CD14-positive monocyte (primary cell): ENCODE results near the gene CDK5. TPM values are rescaled to one million over a fixed set of nuclear protein-coding genes. Genes with fewer than 3 reads are reported as not detected.

Experiments
- DNase-seq, 3 donors: peaks; one replicate each; pipeline ENCODE4 v3.0.0-alpha.2; 2011 to 2022
- H2AFZ ChIP-seq: 2 replicates; pipeline ENCODE4 v1.6.0; 2012; ENCODE audit warnings: mild to moderate bottlenecking, low read depth, low read length, inconsistent platforms; ENCODE audit not compliant: insufficient read depth, poor library complexity, severe bottlenecking
- H3K27ac ChIP-seq, 2 donors: 1 replicate in 1 of 2; 2 replicates in 1 of 2; pipeline ENCODE4 v1.5.1; 2012 to 2013; ENCODE audit warnings: low read length in 2 of 2, control low read depth in 1 of 2, inconsistent platforms in 1 of 2, low read depth in 1 of 2, mild to moderate bottlenecking in 1 of 2
- H3K27me3 ChIP-seq, 2 donors: one replicate each; pipeline versions ENCODE4 v1.6.0 to v1.6.1; 2011 to 2013; ENCODE audit warnings: low read length in 2 of 2; ENCODE audit not compliant: control insufficient read depth in 2 of 2, insufficient read depth in 2 of 2
- H3K36me3 ChIP-seq, 2 donors: replicated peaks in 1 of 2; 1 replicate in 1 of 2; 2 replicates in 1 of 2; pipeline versions ENCODE4 v1.5.1 to v1.6.1; 2012 to 2013; ENCODE audit warnings: low read length in 2 of 2, control low read depth in 1 of 2, inconsistent platforms in 1 of 2, mild to moderate bottlenecking in 1 of 2; ENCODE audit not compliant: insufficient read depth in 2 of 2, control insufficient read depth in 1 of 2
- H3K4me1 ChIP-seq, 2 donors: 1 replicate in 1 of 2; 2 replicates in 1 of 2; pipeline versions ENCODE4 v1.5.1 to v1.6.1; 2012 to 2013; ENCODE audit warnings: low read length in 2 of 2, control low read depth in 1 of 2, inconsistent platforms in 1 of 2, mild to moderate bottlenecking in 1 of 2, moderate library complexity in 1 of 2; ENCODE audit not compliant: insufficient read depth in 2 of 2, control insufficient read depth in 1 of 2
- H3K4me2 ChIP-seq: replicated peaks from 2 replicates; pipeline ENCODE3; 2012; ENCODE audit warnings: low read length, moderate library complexity, mild to moderate bottlenecking; ENCODE audit not compliant: poor library complexity, severe bottlenecking; ENCODE audit errors: extremely low read depth
- H3K4me3 ChIP-seq, 3 experiments: fragments of 200-600 bp in 1 of 3; sonication (generic) in 1 of 3; replicated peaks in 1 of 3; 1 replicate in 2 of 3; 2 replicates in 1 of 3; pipeline ENCODE4 v1.5.1; 2011 to 2013; ENCODE audit warnings: low read length in 3 of 3, mild to moderate bottlenecking in 3 of 3, control low read depth in 2 of 3, low read depth in 2 of 3, inconsistent platforms in 1 of 3, moderate library complexity in 1 of 3
- H3K79me2 ChIP-seq: 2 replicates; pipeline ENCODE4 v1.6.0; 2012; ENCODE audit warnings: mild to moderate bottlenecking, control low read depth, inconsistent platforms, low read length, moderate library complexity; ENCODE audit not compliant: insufficient read depth
- H3K9ac ChIP-seq: 2 replicates; pipeline ENCODE4 v1.6.0; 2017; ENCODE audit warnings: low read length, mild to moderate bottlenecking; ENCODE audit not compliant: insufficient read depth, poor library complexity, severe bottlenecking
- H3K9me3 ChIP-seq, 2 donors: replicated peaks in 1 of 2; 1 replicate in 1 of 2; 2 replicates in 1 of 2; pipeline versions ENCODE4 v1.5.1 to v1.6.1; 2012 to 2013; ENCODE audit warnings: low read length in 2 of 2, control low read depth in 1 of 2; ENCODE audit not compliant: control insufficient read depth in 1 of 2, insufficient read depth in 1 of 2
- H4K20me1 ChIP-seq: 2 replicates; pipeline ENCODE4 v1.6.0; 2012; ENCODE audit warnings: mild to moderate bottlenecking, low read length, control low read depth, moderate library complexity; ENCODE audit not compliant: insufficient read depth
- H3K27ac Mint-ChIP-seq, 7 donors: one replicate each; pipeline ENCODE4 v1.8.0; 2020; ENCODE audit warnings: mild to moderate bottlenecking in 7 of 7, mixed read lengths in 7 of 7, moderate library complexity in 6 of 7, inconsistent platforms in 2 of 7
- H3K27me3 Mint-ChIP-seq, 3 donors: one replicate each; pipeline ENCODE4 v1.8.0; 2021 to 2022; ENCODE audit warnings: low read depth in 3 of 3, mild to moderate bottlenecking in 3 of 3, mixed read lengths in 3 of 3, moderate library complexity in 3 of 3, inconsistent platforms in 1 of 3
- H3K36me3 Mint-ChIP-seq, 2 donors: one replicate each; pipeline ENCODE4 v1.8.0; 2020; ENCODE audit warnings: mixed read lengths in 2 of 2, inconsistent platforms in 1 of 2, mild to moderate bottlenecking in 1 of 2
- H3K4me1 Mint-ChIP-seq: one replicate; pipeline ENCODE4 v1.8.0; 2020; ENCODE audit warnings: mild to moderate bottlenecking, mixed read lengths
- H3K4me3 Mint-ChIP-seq, 2 donors: one replicate each; pipeline ENCODE4 v1.8.0; 2020; ENCODE audit warnings: mild to moderate bottlenecking in 2 of 2, mixed read lengths in 2 of 2, moderate library complexity in 1 of 2
- H3K9me3 Mint-ChIP-seq, 7 donors: one replicate each; pipeline ENCODE4 v1.8.0; 2020 to 2022; ENCODE audit warnings: mixed read lengths in 7 of 7, mild to moderate bottlenecking in 6 of 7, moderate library complexity in 6 of 7, inconsistent platforms in 2 of 7
- whole genome bisulfite sequencing: methylation state at CpG from one replicate; pipeline ENCODE4 v1.1.5; 2013; ENCODE audit warnings: missing lambda C conversion rate; ENCODE audit not compliant: insufficient coverage; 5-methylcytosine and 5-hydroxymethylcytosine counted together
- intact Hi-C, 2 donors: fragments of 100-400 bp; cut with micrococcal nuclease; formaldehyde crosslinking; loops; one replicate each; pipeline versions ENCODE4 v1.15.0 to v1.15.1; 2023
- polyA plus RNA-seq, 3 donors: library from polyadenylated mRNA; depleted of rRNA in 1 of 3; unstranded in 2 of 3; stranded (reverse) in 1 of 3; fragments of 300-500 nt in 2 of 3; fragments of >200 nt in 1 of 3; fragmentation: Illumina TruSeq in 2 of 3; gene quantifications; 1 replicate in 2 of 3; 2 replicates in 1 of 3; pipeline ENCODE4 v1.2.3, GENCODE V29; 2012 to 2021
- TF ChIP-seq, protein P1 (sequence below): fragments of 200-600 bp; IDR thresholded peaks from one replicate; pipeline ENCODE4 v1.8.0; 2022; ENCODE audit warnings: antibody characterized with exemption, mild to moderate bottlenecking

The CDK5 gene
- polyA plus RNA-seq, 3 donors, result 14.9 to 31.2 (median 24.9) TPM

DNA sequence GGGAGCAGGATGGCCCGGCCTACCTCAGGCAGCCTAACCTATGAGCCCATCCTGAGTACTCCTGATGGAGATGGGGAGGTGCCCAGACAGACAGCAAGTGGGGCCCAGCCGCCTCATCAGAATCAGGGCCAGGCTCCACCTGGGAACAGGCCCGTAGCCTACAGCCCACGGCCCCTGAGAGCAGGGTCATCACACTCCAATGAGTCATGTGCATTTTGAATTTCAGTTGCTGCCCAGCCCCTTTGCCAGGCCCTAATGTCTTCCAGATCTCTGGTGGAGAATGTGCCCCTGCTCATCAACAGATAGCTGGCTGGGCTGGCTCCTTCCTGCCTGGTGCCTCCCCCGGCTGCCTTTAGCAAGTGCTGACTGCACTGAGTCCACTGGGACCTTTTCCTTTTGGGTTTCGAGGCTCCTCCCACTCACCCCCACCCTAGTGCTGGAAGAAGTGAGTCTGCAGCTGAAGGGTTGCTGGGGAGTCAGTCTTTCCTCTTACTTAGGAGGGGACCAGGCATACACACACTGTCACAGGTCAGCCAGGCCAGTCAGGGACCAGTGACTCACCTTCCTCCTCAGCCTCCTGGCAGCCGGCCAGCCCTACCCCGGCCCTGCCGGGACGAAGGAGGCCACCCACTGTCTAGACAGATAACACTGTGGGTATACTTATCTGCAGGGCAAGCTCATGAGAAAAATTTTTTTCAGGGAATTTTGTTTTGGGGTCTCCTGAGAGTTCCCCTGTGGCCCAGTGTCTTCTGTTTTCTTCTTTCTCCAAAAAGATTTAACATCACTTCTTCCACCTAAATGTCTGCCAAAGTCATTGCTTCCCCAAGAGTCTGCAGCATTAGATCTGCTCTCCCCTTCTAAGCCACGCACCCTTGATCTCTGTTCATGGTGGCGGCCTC lies 18.5 kb downstream of the CDK5 start:
- Histone ChIP-seq H4K20me1 (no peaks in the 10 kb centered on the region), H3K79me2 (no peaks in the 10 kb centered on the region), H3K4me3 (no peak overlapping the region), H3K4me2 (no peak overlapping the region), H3K36me3 (peaks cover 28 to 34% of the 10 kb centered on the region in 2 donors), H3K27me3 (no peaks in the 10 kb centered on the region), H3K9ac (peak overlapping the region; percentile 27), H3K27ac (peak overlapping the region in 1 of 2 donors; percentile 69), H3K9me3 (no peaks in the 10 kb centered on the region), H3K4me1 (peaks cover 10 to 15% of the 10 kb centered on the region in 2 donors), H2AFZ (no peak overlapping the region)
- DNase-seq, result peak; percentile 85 to 89 (median 87)
- H3K27me3 Mint-ChIP-seq, result peaks cover 0 to 6% (median 0%) of the 10 kb centered on the region in 3 donors
- H3K4me1 Mint-ChIP-seq, result peaks cover 17% of the 10 kb centered on the region
- peaks cover 0 to 2% (median 0%) of the 10 kb centered on the region in 7 donors for H3K9me3 Mint-ChIP-seq
- TF ChIP-seq, protein P1, sequence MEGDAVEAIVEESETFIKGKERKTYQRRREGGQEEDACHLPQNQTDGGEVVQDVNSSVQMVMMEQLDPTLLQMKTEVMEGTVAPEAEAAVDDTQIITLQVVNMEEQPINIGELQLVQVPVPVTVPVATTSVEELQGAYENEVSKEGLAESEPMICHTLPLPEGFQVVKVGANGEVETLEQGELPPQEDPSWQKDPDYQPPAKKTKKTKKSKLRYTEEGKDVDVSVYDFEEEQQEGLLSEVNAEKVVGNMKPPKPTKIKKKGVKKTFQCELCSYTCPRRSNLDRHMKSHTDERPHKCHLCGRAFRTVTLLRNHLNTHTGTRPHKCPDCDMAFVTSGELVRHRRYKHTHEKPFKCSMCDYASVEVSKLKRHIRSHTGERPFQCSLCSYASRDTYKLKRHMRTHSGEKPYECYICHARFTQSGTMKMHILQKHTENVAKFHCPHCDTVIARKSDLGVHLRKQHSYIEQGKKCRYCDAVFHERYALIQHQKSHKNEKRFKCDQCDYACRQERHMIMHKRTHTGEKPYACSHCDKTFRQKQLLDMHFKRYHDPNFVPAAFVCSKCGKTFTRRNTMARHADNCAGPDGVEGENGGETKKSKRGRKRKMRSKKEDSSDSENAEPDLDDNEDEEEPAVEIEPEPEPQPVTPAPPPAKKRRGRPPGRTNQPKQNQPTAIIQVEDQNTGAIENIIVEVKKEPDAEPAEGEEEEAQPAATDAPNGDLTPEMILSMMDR, result no peak
- intact Hi-C loops, result loop anchor here in 1 of 2 donors (10.0 kb wide), 1 partner anchor 56 kb away; no protein-coding TSS in a partner anchor
- 84% methylated on average over 5 of the region's 12 CpGs for WGBS
- peaks cover 24 to 46% of the 10 kb centered on the region in 2 donors for H3K36me3 Mint-ChIP-seq
- H3K4me3 Mint-ChIP-seq, result peak overlapping the region in 1 of 2 donors; percentile 24
- H3K27ac Mint-ChIP-seq, result peak overlapping the region; percentile 48 to 84 (median 79)

DNA sequence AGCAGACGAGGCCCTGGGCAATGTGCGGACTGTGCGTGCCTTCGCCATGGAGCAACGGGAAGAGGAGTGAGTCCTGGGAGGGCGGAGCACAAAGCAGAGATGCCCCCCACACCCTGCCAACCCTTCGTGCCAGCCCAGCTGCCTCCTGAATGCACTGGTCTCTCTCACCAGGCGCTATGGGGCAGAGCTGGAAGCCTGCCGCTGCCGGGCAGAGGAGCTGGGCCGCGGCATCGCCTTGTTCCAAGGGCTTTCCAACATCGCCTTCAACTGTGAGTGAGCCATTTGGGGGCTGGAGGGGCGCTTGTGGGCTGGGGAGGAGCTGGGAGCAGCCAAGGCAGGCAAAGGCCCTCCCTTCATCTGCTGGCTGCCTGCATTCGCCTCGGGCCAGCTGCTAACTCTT lies 21.8 kb downstream of the CDK5 start:
- peaks cover 31 to 34% of the 10 kb centered on the region in 2 donors for H3K36me3 ChIP-seq
- Mint-ChIP-seq H3K36me3 (peaks cover 34 to 39% of the 10 kb centered on the region in 2 donors), H3K4me3 (no peak overlapping the region), H3K9me3 (no peaks in the 10 kb centered on the region), H3K27me3 (peaks cover 0 to 3% (median 0%) of the 10 kb centered on the region in 3 donors), H3K27ac (no peak overlapping the region), H3K4me1 (peaks cover 20% of the 10 kb centered on the region)
- no peak overlapping the region for H3K9ac ChIP-seq
- no peaks in the 10 kb centered on the region for H3K79me2 ChIP-seq
- H3K4me2 ChIP-seq, result no peak overlapping the region
- H3K27me3 ChIP-seq, result no peaks in the 10 kb centered on the region
- no peaks in the 10 kb centered on the region for H3K9me3 ChIP-seq
- peaks cover 10 to 15% of the 10 kb centered on the region in 2 donors for H3K4me1 ChIP-seq
- no peak overlapping the region for H3K4me3 ChIP-seq
- no peak for DNase-seq
- 97% methylated on average over 17 of the region's 17 CpGs for WGBS
- TF ChIP-seq, protein P1, result no peak
- no peaks in the 10 kb centered on the region for H4K20me1 ChIP-seq
- no peak overlapping the region for H2AFZ ChIP-seq
- intact Hi-C loops, result loop anchor here in 1 of 2 donors (10.0 kb wide), 1 partner anchor 59 kb away; no protein-coding TSS in a partner anchor
- H3K27ac ChIP-seq, result no peak overlapping the region
